CD14-positive monocyte (primary cell): ENCODE measurements around the gene C11orf91. TPM values are rescaled to one million over a fixed set of nuclear protein-coding genes. Genes with fewer than 3 reads are reported as not detected.

Experiments used
- DNase-seq, 3 donors: peaks; one replicate each; pipeline ENCODE4 v3.0.0-alpha.2; 2011 to 2022
- H2AFZ ChIP-seq: 2 replicates; pipeline ENCODE4 v1.6.0; 2012; ENCODE audit warnings: mild to moderate bottlenecking, low read depth, low read length, inconsistent platforms; ENCODE audit not compliant: insufficient read depth, poor library complexity, severe bottlenecking
- H3K27ac ChIP-seq, 2 donors: 1 replicate in 1 of 2; 2 replicates in 1 of 2; pipeline ENCODE4 v1.5.1; 2012 to 2013; ENCODE audit warnings: low read length in 2 of 2, control low read depth in 1 of 2, inconsistent platforms in 1 of 2, low read depth in 1 of 2, mild to moderate bottlenecking in 1 of 2
- H3K27me3 ChIP-seq, 2 donors: one replicate each; pipeline versions ENCODE4 v1.6.0 to v1.6.1; 2011 to 2013; ENCODE audit warnings: low read length in 2 of 2; ENCODE audit not compliant: control insufficient read depth in 2 of 2, insufficient read depth in 2 of 2
- H3K36me3 ChIP-seq, 2 donors: replicated peaks in 1 of 2; 1 replicate in 1 of 2; 2 replicates in 1 of 2; pipeline versions ENCODE4 v1.5.1 to v1.6.1; 2012 to 2013; ENCODE audit warnings: low read length in 2 of 2, control low read depth in 1 of 2, inconsistent platforms in 1 of 2, mild to moderate bottlenecking in 1 of 2; ENCODE audit not compliant: insufficient read depth in 2 of 2, control insufficient read depth in 1 of 2
- H3K4me1 ChIP-seq, 2 donors: 1 replicate in 1 of 2; 2 replicates in 1 of 2; pipeline versions ENCODE4 v1.5.1 to v1.6.1; 2012 to 2013; ENCODE audit warnings: low read length in 2 of 2, control low read depth in 1 of 2, inconsistent platforms in 1 of 2, mild to moderate bottlenecking in 1 of 2, moderate library complexity in 1 of 2; ENCODE audit not compliant: insufficient read depth in 2 of 2, control insufficient read depth in 1 of 2
- H3K4me2 ChIP-seq: replicated peaks from 2 replicates; pipeline ENCODE3; 2012; ENCODE audit warnings: low read length, moderate library complexity, mild to moderate bottlenecking; ENCODE audit not compliant: poor library complexity, severe bottlenecking; ENCODE audit errors: extremely low read depth
- H3K4me3 ChIP-seq, 3 experiments: fragments of 200-600 bp in 1 of 3; sonication (generic) in 1 of 3; replicated peaks in 1 of 3; 1 replicate in 2 of 3; 2 replicates in 1 of 3; pipeline ENCODE4 v1.5.1; 2011 to 2013; ENCODE audit warnings: low read length in 3 of 3, mild to moderate bottlenecking in 3 of 3, control low read depth in 2 of 3, low read depth in 2 of 3, inconsistent platforms in 1 of 3, moderate library complexity in 1 of 3
- H3K79me2 ChIP-seq: 2 replicates; pipeline ENCODE4 v1.6.0; 2012; ENCODE audit warnings: mild to moderate bottlenecking, control low read depth, inconsistent platforms, low read length, moderate library complexity; ENCODE audit not compliant: insufficient read depth
- H3K9ac ChIP-seq: 2 replicates; pipeline ENCODE4 v1.6.0; 2017; ENCODE audit warnings: low read length, mild to moderate bottlenecking; ENCODE audit not compliant: insufficient read depth, poor library complexity, severe bottlenecking
- H3K9me3 ChIP-seq, 2 donors: replicated peaks in 1 of 2; 1 replicate in 1 of 2; 2 replicates in 1 of 2; pipeline versions ENCODE4 v1.5.1 to v1.6.1; 2012 to 2013; ENCODE audit warnings: low read length in 2 of 2, control low read depth in 1 of 2; ENCODE audit not compliant: control insufficient read depth in 1 of 2, insufficient read depth in 1 of 2
- H4K20me1 ChIP-seq: 2 replicates; pipeline ENCODE4 v1.6.0; 2012; ENCODE audit warnings: mild to moderate bottlenecking, low read length, control low read depth, moderate library complexity; ENCODE audit not compliant: insufficient read depth
- H3K27ac Mint-ChIP-seq, 7 donors: one replicate each; pipeline ENCODE4 v1.8.0; 2020; ENCODE audit warnings: mild to moderate bottlenecking in 7 of 7, mixed read lengths in 7 of 7, moderate library complexity in 6 of 7, inconsistent platforms in 2 of 7
- H3K27me3 Mint-ChIP-seq, 3 donors: one replicate each; pipeline ENCODE4 v1.8.0; 2021 to 2022; ENCODE audit warnings: low read depth in 3 of 3, mild to moderate bottlenecking in 3 of 3, mixed read lengths in 3 of 3, moderate library complexity in 3 of 3, inconsistent platforms in 1 of 3
- H3K36me3 Mint-ChIP-seq, 2 donors: one replicate each; pipeline ENCODE4 v1.8.0; 2020; ENCODE audit warnings: mixed read lengths in 2 of 2, inconsistent platforms in 1 of 2, mild to moderate bottlenecking in 1 of 2
- H3K4me1 Mint-ChIP-seq: one replicate; pipeline ENCODE4 v1.8.0; 2020; ENCODE audit warnings: mild to moderate bottlenecking, mixed read lengths
- H3K4me3 Mint-ChIP-seq, 2 donors: one replicate each; pipeline ENCODE4 v1.8.0; 2020; ENCODE audit warnings: mild to moderate bottlenecking in 2 of 2, mixed read lengths in 2 of 2, moderate library complexity in 1 of 2
- H3K9me3 Mint-ChIP-seq, 7 donors: one replicate each; pipeline ENCODE4 v1.8.0; 2020 to 2022; ENCODE audit warnings: mixed read lengths in 7 of 7, mild to moderate bottlenecking in 6 of 7, moderate library complexity in 6 of 7, inconsistent platforms in 2 of 7
- CTCF ChIP-seq: fragments of 200-600 bp; IDR thresholded peaks from one replicate; pipeline ENCODE4 v1.8.0; 2022; ENCODE audit warnings: antibody characterized with exemption, mild to moderate bottlenecking
- WGBS: methylation state at CpG from one replicate; pipeline ENCODE4 v1.1.5; 2013; ENCODE audit warnings: missing lambda C conversion rate; ENCODE audit not compliant: insufficient coverage; 5-methylcytosine and 5-hydroxymethylcytosine counted together
- intact Hi-C, 2 donors: fragments of 100-400 bp; cut with micrococcal nuclease; formaldehyde crosslinking; loops; one replicate each; pipeline versions ENCODE4 v1.15.0 to v1.15.1; 2023
- polyA minus RNA-seq: library from RNA; depleted of rRNA, polyadenylated mRNA; stranded (reverse); fragments of >200 nt; gene quantifications from 2 replicates; pipeline ENCODE4 v1.2.3, GENCODE V29; 2012
- polyA plus RNA-seq, 3 donors: library from polyadenylated mRNA; depleted of rRNA in 1 of 3; unstranded in 2 of 3; stranded (reverse) in 1 of 3; fragments of 300-500 nt in 2 of 3; fragments of >200 nt in 1 of 3; fragmentation: Illumina TruSeq in 2 of 3; gene quantifications; 1 replicate in 2 of 3; 2 replicates in 1 of 3; pipeline ENCODE4 v1.2.3, GENCODE V29; 2012 to 2021
- total RNA-seq, 12 experiments: library from RNA in 1 of 12; stranded (reverse) in 1 of 12; fragments of 120-200 nt in 1 of 12; gene quantifications; one replicate each; pipeline ENCODE4 v1.2.4 and lab custom pipeline; 2013 to 2026; ENCODE audit warnings: mixed read lengths in 6 of 12, inconsistent platforms in 1 of 12

The C11orf91 gene
- total RNA-seq (2013): not detected
- polyA plus RNA-seq (not detected), polyA minus RNA-seq (not detected in 2 replicates), total RNA-seq (lab: John Stamatoyannopoulos, UW) (0 to 0.34 (median 0.14) reads per million in 11 experiments)

- H3K9me3 Mint-ChIP-seq: peaks cover 0 to 4% (median 0%) of the 10 kb centered on the region in 7 donors
- Histone ChIP-seq H3K27me3 (peaks cover 7 to 31% of the 10 kb centered on the region in 2 donors), H3K9me3 (no peaks in the 10 kb centered on the region), H3K4me3 (peak within 1 kb of the TSS; percentile 59 to 81 (median 75)), H3K27ac (peak within 1 kb of the TSS in 1 of 2 donors; percentile 24), H3K4me2 (peak within 1 kb of the TSS; percentile 91), H3K79me2 (no peaks in the 10 kb centered on the region), H3K36me3 (no peaks in the 10 kb centered on the region), H4K20me1 (no peaks in the 10 kb centered on the region), H3K4me1 (peaks cover 16 to 18% of the 10 kb centered on the region in 2 donors), H3K9ac (peak within 1 kb of the TSS; percentile 17), H2AFZ (peak within 1 kb of the TSS; percentile 89)
- no peaks in the 10 kb centered on the region for H3K36me3 Mint-ChIP-seq
- intact Hi-C loops: no loop called here
- WGBS: under 1% methylated on average over 65 of the region's 72 CpGs
- peak; percentile 78 to 86 (median 86) for DNase-seq
- H3K4me1 Mint-ChIP-seq: peaks cover 21% of the 10 kb centered on the region
- TF ChIP-seq CTCF: no peak
- H3K27me3 Mint-ChIP-seq: peaks cover 26 to 37% (median 30%) of the 10 kb centered on the region in 3 donors
- H3K4me3 Mint-ChIP-seq: peak within 1 kb of the TSS; percentile 94
- H3K27ac Mint-ChIP-seq: peak within 1 kb of the TSS in 4 of 7 donors; percentile 9 to 55 (median 26)
These were observed at the start of gene C11orf91 for GRCh38 chr11:33700502-33701271. Gene C11orf91 (minus strand): TSS chr11:33700826. CDS start chr11:33700740, 86 bp downstream.

GRCh38 chr11:33747979-33748378 lies 47.4 kb upstream of the C11orf91 start:
- no peak overlapping the region for H3K4me2 ChIP-seq
- H3K9ac ChIP-seq: no peak overlapping the region
- H3K27me3 Mint-ChIP-seq: no peaks in the 10 kb centered on the region
- H3K4me3 ChIP-seq: no peak overlapping the region
- H3K27ac ChIP-seq: no peak overlapping the region
- no peaks in the 10 kb centered on the region for H3K4me1 Mint-ChIP-seq
- intact Hi-C loops: loop anchor here in 1 of 2 donors (10.0 kb wide), 1 partner anchor 203 kb away; no protein-coding TSS in a partner anchor
- H3K4me3 Mint-ChIP-seq: no peak overlapping the region
- H3K27me3 ChIP-seq: no peaks in the 10 kb centered on the region
- no peak for TF ChIP-seq CTCF
- H3K79me2 ChIP-seq: no peaks in the 10 kb centered on the region
- no peaks in the 10 kb centered on the region for H4K20me1 ChIP-seq
- DNase-seq: no peak
- peaks cover 78 to 93% of the 10 kb centered on the region in 2 donors for H3K36me3 ChIP-seq
- H3K27ac Mint-ChIP-seq: no peak overlapping the region
- no peak overlapping the region for H2AFZ ChIP-seq
- peaks cover 81 to 85% of the 10 kb centered on the region in 2 donors for H3K36me3 Mint-ChIP-seq
- H3K4me1 ChIP-seq: no peaks in the 10 kb centered on the region
- no peaks in the 10 kb centered on the region for H3K9me3 ChIP-seq
- no peaks in the 10 kb centered on the region for H3K9me3 Mint-ChIP-seq
- WGBS: no CpG with 5 or more reads among the region's 2 CpGs
